NCI-H146 treated with DMSO at 0.1 percent for 48 hours (cell line): ENCODE measurements around the gene OR51E1.

Experiments
- DNase-seq: peaks from one replicate; lab custom pipeline; 2025; ENCODE audit not compliant: unreplicated experiment; lab: John Stamatoyannopoulos, UW

The OR51E1 gene

DNA sequence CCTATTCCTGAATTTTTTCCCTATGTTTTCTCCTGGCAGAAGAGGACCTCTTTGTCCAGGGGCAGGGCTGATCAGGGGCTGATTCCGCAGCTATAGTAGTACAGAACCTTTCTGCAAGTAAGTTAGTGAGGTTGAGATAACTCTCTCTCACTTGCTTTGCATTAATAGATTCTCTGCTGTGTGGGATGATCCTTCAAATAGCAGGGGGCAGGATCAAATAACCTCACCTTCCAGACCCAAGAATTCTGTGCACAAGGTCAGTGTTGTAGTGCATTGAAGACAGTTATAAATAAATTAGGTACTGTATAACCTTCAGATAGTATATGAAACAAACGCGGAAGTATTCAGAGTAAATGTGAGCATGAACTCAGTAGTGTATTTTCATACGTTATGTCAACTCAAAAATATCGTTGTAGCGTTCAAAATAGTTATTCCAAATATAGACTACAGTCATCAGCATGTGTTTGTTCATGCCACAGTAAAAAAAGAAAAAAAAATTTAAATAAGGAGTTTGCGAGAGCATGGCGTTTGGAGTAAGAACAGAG, 61.1 kb downstream of the OR51E1 start:
- no peak for DNase-seq
